ENCODE data around the gene DNAJC7. TPM values are rescaled to one million over a fixed set of nuclear protein-coding genes. Genes with fewer than 3 reads are reported as not detected.

The DNAJC7 gene
- total RNA-seq, 1 donor from 2014 or later, result 103 TPM

DNA sequence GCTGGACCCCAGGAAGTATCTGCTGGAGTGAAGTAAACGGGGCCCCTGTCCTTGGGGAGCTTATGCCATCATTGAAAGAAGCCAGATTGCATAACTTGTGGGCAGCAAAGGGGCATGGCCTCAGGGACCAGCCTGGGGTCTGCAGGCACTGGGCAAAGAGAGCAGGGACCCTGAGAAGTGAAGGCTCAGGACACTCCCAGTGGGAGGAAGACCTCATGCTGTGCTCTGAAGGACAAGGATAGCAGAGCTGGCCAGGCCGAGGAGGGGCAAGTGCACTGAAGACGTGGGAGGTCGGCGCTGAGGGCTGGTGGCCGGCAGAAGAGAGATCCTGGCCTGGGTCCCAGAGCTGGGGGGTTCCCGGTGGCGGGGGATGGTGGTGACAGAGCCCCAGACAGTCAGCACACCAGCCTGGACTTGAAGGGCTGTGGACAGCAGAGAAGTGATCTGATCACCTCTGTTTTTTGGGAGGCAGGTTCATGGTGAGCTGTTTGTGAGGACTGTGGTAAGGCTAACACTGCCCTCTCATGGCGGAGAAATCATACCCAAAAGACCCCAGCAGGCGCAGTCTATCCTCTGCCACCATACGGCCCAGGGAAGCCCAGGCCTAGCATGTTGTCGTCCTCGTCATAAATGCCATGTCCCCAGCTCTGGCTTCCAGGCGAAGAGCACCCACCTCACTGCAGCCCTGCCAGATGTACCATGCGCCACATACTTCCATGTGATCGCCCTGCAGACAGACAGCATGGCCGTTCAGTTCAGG is 57.7 kb downstream of the DNAJC7 start:
- intact Hi-C loops (cut with micrococcal nuclease), result no loop called here

DNA sequence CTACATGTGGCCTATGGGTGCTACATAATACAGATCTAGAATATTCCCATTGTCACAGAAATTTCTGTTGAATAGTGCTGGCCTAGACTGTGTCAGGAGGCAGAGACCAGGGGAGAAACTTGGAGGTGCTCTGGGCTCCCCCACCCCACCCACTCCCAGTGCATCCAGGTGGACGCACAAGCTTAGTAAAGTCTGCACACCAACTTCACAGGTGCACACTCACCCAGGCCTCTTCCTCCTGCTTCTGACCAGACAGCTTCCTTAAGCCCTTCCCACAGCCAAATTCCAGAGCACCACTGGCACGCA is 58.3 kb downstream of the DNAJC7 start:
- intact Hi-C loops (cut with micrococcal nuclease), result no loop called here

GRCh38 chr17:41957869-41958439 is 59.3 kb downstream of the DNAJC7 start:
- intact Hi-C loops (cut with micrococcal nuclease), result no loop called here

- intact Hi-C loops (cut with micrococcal nuclease), result no loop called here
Measured at GRCh38 chr17:41957031-41957868, 60.0 kb downstream of the DNAJC7 start.

- intact Hi-C loops (cut with micrococcal nuclease), result no loop called here
Measured at GRCh38 chr17:41956522-41956921, 60.7 kb downstream of the DNAJC7 start.

GRCh38 chr17:41948762-41949460 is 68.3 kb downstream of the DNAJC7 start:
- intact Hi-C loops (cut with micrococcal nuclease), result no loop called here

DNA sequence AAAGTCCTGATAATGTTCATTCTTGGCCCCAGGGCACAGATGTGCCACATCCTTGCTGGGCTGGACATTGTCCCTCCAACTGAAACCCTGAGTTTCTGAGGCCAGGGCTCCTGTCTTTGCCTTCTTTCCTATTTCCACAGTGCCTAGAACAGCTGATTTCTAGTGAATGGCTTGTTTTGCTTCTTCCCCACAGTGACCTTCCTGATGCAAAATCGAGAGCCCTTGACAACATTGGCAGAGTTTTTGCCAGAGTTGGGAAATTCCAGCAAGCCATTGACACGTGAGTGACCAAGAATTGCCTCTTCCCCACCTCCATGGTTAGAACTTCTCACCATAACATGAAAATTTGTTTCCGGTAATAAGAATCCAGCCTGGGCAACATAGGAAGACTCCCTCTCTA is 72.3 kb downstream of the DNAJC7 start:
- intact Hi-C loops (cut with micrococcal nuclease), result no loop called here

GRCh38 chr17:41943492-41943891 is 73.7 kb downstream of the DNAJC7 start:
- intact Hi-C loops (cut with micrococcal nuclease), result no loop called here

DNA sequence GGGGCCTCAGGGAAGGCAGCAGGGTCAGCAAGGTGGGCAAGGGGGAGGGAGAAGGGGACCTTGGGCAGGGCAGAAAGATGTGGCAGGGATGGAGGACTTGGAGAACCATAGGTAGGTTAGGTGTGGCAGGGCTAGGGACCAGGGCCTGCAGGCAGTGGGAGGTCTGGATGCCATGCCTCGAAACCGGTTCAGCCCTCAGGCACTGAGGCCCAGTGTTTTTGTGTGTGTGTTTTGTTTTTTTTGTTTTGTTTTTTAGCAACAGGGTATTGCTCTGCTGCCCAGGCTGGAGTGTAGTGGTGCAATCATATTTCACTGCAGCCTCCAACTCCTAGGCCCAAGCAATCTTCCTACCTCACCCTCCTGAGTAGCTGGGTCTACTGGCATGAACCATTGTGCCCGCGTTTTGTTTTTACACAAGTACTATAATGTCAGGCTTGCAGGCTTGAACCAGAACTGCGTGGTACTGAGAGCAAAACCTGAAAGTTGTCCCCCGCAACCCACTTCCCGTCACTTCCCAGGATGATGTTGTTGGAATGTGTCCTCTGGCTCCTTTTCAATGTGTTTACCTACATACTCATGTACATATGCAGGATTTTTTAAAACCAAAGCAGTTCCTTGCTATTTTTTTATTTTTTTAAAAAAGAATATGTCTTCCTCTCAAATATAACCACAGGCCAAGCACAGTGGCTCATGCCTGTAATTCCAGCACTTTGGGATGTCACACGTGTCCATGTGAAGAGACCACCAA is 74.4 kb downstream of the DNAJC7 start:
- intact Hi-C loops (cut with micrococcal nuclease), result no loop called here

DNA sequence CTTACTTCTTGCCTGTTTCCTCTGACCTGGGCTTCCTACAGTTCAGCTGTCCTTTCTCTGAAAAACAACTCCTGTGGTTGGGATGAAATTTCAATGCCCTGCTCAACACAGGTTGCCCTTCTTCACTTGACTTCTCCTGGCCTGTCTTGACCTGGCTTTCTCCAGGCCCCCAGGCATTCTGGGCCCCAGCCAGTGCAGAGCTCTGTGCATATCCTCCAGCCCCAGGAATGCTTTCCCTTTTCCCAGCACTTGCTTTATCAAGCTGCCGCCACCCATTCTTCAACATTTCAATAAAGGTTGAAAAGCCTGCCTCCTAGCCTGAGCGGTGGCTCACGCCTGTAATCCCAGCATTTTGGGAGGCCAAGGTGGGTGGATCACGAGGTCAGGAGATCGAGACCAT is 76.1 kb downstream of the DNAJC7 start:
- intact Hi-C loops (cut with micrococcal nuclease), result no loop called here

DNA sequence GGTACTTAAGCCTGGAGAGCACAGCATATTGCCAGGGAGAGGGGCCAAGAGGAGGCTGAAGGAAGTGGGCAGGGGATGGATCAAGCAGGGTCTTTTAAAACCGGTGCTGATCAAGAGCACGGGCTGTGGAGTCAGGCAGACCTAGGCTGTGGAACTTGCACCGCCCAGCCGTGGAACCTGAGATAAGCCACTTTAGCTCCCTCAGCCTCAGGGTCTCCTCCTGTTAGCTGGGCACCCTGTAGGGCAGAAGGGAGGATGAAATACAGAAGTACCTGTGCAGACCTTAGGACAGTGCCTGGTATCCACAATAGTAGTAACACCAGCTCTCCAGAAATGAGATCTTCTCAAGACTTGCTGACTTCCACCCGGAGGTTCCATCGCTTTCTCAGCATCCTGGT is 77.5 kb downstream of the DNAJC7 start:
- intact Hi-C loops (cut with micrococcal nuclease), result no loop called here

DNA sequence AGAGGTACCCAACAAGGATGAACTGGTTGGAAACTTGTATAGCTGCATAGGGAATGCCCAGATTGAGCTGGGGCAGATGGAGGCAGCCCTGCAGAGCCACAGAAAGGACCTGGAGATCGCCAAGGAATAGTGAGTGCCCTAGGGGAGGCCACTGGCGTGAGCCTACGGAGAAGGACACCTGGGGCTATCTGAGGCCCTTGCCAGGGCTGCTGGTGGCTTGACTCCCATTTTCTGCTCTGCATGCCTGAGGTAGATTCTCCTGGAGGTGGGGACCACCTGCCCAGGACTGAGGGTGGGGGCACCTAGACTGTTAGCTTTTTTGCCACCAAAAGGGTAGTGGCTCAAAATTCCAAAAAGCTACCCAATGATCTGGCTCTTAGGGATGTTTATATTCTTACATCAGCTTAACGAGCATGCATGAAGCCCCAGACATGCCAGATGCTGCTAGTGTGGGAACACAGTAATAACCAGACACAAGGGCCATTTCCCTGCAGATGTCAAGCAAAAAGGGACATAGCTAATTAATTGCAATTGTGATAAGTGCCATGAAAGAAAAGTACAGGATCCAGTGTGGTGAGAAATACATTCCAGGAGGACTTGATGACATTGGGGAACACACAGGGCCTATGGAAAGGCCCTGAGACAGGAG is 78.1 kb downstream of the DNAJC7 start:
- intact Hi-C loops (cut with micrococcal nuclease), result no loop called here

GRCh38 chr17:41937970-41938954 is 79.0 kb downstream of the DNAJC7 start:
- intact Hi-C loops (cut with micrococcal nuclease), result no loop called here

GRCh38 chr17:41935641-41936040 is 81.6 kb downstream of the DNAJC7 start:
- intact Hi-C loops (cut with micrococcal nuclease), result no loop called here

GRCh38 chr17:41932816-41933389 is 84.3 kb downstream of the DNAJC7 start:
- intact Hi-C loops (cut with micrococcal nuclease), result loop anchor here (5.0 kb wide), 1 partner anchor 1416 kb away; no protein-coding TSS in a partner anchor

DNA sequence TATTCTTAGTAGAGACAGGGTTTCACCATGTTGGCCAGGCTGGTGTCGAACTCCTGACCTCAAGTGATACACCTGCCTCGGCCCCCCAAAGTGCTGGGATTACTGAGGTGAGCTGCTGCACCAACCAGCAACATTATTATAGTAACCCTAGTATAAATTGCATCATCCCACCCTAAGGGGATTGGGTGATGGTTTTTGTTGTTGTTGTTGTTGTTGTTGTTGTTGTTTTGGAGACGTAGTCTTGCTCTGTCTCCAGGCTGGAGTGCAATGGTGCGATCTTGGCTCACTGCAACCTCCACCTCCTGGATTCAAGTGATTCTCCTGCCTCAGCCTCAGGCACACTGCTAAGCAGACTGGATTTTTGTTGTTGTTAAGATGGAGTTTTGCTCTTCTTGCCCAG is 85.5 kb downstream of the DNAJC7 start:
- intact Hi-C loops (cut with micrococcal nuclease), result loop anchor here (2.0 to 5.0 kb wide), 2 partner anchors 85 to 1414 kb away; partner anchors contain the start of gene DNAJC7

GRCh38 chr17:41930833-41931156 is 86.4 kb downstream of the DNAJC7 start:
- intact Hi-C loops (cut with micrococcal nuclease), result loop anchor here (1.0 to 5.0 kb wide), 7 partner anchors 11 to 1413 kb away; partner anchors contain the start of genes CNP, DHX58, DNAJC7 and KLHL11

GRCh38 chr17:41930009-41930832 is 87.0 kb downstream of the DNAJC7 start, which contains the start of gene ODAD4:
ODAD4 (plus strand) TSS chr17:41930617; CDS start chr17:41930724, 107 bp downstream.
- intact Hi-C loops (cut with micrococcal nuclease), result loop anchor here (1.0 to 5.0 kb wide), 7 partner anchors 11 to 1413 kb away; partner anchors contain the start of genes CNP, DHX58, DNAJC7 and KLHL11

Measured in T-helper 1 cell treated with Interleukin-12 subunit alpha and Interleukin-12 subunit beta and Interleukin-4 antibody, amounts not matched to agents 30 ng/mL and 1 ng/mL, for 36 hours (primary cell).